GM19463 (cell line): ENCODE data around the gene PAX5.
A peak's percentile ranks its signal among the peaks of the same experiment; 100 is the strongest.

Source experiments
- ATAC-seq: cut with Tn5 transposase; IDR thresholded peaks from one replicate; pipeline ENCODE4 v1.9.1; 2021; ENCODE audit warnings: mild to moderate bottlenecking, moderate library complexity; ENCODE audit not compliant: unreplicated experiment

Gene PAX5

GRCh38 chr9:36935768-36936497, 98.1 kb downstream of the PAX5 start:
- ATAC-seq: peak; percentile 75

GRCh38 chr9:36935332-36935731, 98.7 kb downstream of the PAX5 start:
- ATAC-seq: peak; percentile 37

- ATAC-seq: no peak
These were observed 99.5 kb downstream of the PAX5 start for GRCh38 chr9:36934478-36935065.

GRCh38 chr9:36933676-36934215, 100.3 kb downstream of the PAX5 start:
- ATAC-seq: no peak

- no peak for ATAC-seq
These were observed 101.9 kb downstream of the PAX5 start for GRCh38 chr9:36932198-36932597.

- no peak for ATAC-seq
These were observed 103.1 kb downstream of the PAX5 start for GRCh38 chr9:36930941-36931340.

- ATAC-seq: no peak
These were observed 104.8 kb downstream of the PAX5 start for GRCh38 chr9:36929350-36929675.

GRCh38 chr9:36928670-36929349, 105.3 kb downstream of the PAX5 start:
- ATAC-seq: peak; percentile 72

GRCh38 chr9:36928210-36928609, 105.9 kb downstream of the PAX5 start:
- ATAC-seq: no peak

- no peak for ATAC-seq
These were observed 109.2 kb downstream of the PAX5 start for GRCh38 chr9:36924757-36925432.

- ATAC-seq: peak; percentile 67
These were observed 110.0 kb downstream of the PAX5 start for GRCh38 chr9:36924071-36924470.

GRCh38 chr9:36923025-36923625, 110.9 kb downstream of the PAX5 start:
- ATAC-seq: no peak

- no peak for ATAC-seq
These were observed 111.5 kb downstream of the PAX5 start for GRCh38 chr9:36922548-36922947.

GRCh38 chr9:36914212-36914577, 119.9 kb downstream of the PAX5 start:
- no peak for ATAC-seq

- ATAC-seq: no peak
These were observed 120.5 kb downstream of the PAX5 start for GRCh38 chr9:36913393-36914211.

- no peak for ATAC-seq
These were observed 121.4 kb downstream of the PAX5 start for GRCh38 chr9:36912620-36913019.

- no peak for ATAC-seq
These were observed 122.3 kb downstream of the PAX5 start for GRCh38 chr9:36911601-36912412.

GRCh38 chr9:36911037-36911436, 123.0 kb downstream of the PAX5 start:
- no peak for ATAC-seq

GRCh38 chr9:36906492-36906891, 127.6 kb downstream of the PAX5 start:
- ATAC-seq: no peak
